Subcutaneous abdominal adipose tissue (tissue), 5 donors: ENCODE measurements around the gene HOXD3.

Source experiments
- H3K27ac ChIP-seq: one replicate; pipeline ENCODE4 v1.7.0; 2013; ENCODE audit warnings: low read depth, mild to moderate bottlenecking, inconsistent platforms, low read length, moderate library complexity
- H3K27me3 ChIP-seq, 5 donors: one replicate each; pipeline ENCODE4 v1.7.0; 2013; ENCODE audit warnings: low read length in 5 of 5, inconsistent platforms in 1 of 5; ENCODE audit not compliant: control insufficient read depth in 5 of 5, insufficient read depth in 4 of 5
- H3K36me3 ChIP-seq, 5 donors: one replicate each; pipeline ENCODE4 v1.7.0; 2013; ENCODE audit warnings: low read length in 5 of 5; ENCODE audit not compliant: control insufficient read depth in 5 of 5, insufficient read depth in 5 of 5
- H3K4me1 ChIP-seq, 5 donors: one replicate each; pipeline ENCODE4 v1.7.0; 2013; ENCODE audit warnings: low read length in 5 of 5, mild to moderate bottlenecking in 3 of 5, moderate library complexity in 1 of 5; ENCODE audit not compliant: control insufficient read depth in 5 of 5, insufficient read depth in 5 of 5
- H3K4me3 ChIP-seq, 5 donors: one replicate each; pipeline ENCODE4 v1.7.0; 2013; ENCODE audit warnings: low read length in 5 of 5, low read depth in 1 of 5
- H3K9ac ChIP-seq, 5 donors: one replicate each; pipeline ENCODE4 v1.7.0; 2013; ENCODE audit warnings: low read length in 5 of 5, mild to moderate bottlenecking in 4 of 5, moderate library complexity in 3 of 5
- H3K9me3 ChIP-seq, 5 donors: one replicate each; pipeline ENCODE4 v1.7.0; 2013; ENCODE audit warnings: low read length in 5 of 5; ENCODE audit not compliant: control insufficient read depth in 5 of 5
- donor health status: healthy.
- donor health status: healthy.
- donor health status: healthy.
- donor health status: healthy.
- donor health status: healthy.

The HOXD3 gene

GRCh38 chr2:176127774-176128072 lies 29.4 kb upstream of the HOXD3 start:
- Histone ChIP-seq H3K27me3 (peaks cover 4 to 43% (median 12%) of the 10 kb centered on the region in 5 donors), H3K27ac (no peak overlapping the region), H3K9ac (no peak overlapping the region), H3K9me3 (no peaks in the 10 kb centered on the region), H3K4me1 (peaks cover 0 to 45% (median 43%) of the 10 kb centered on the region in 5 donors), H3K4me3 (no peak overlapping the region), H3K36me3 (no peaks in the 10 kb centered on the region)

GRCh38 chr2:176128172-176128981 lies 28.7 kb upstream of the HOXD3 start:
- no peaks in the 10 kb centered on the region for H3K9me3 ChIP-seq
- peaks cover 0 to 45% (median 42%) of the 10 kb centered on the region in 5 donors for H3K4me1 ChIP-seq
- H3K27me3 ChIP-seq = peaks cover 4 to 44% (median 10%) of the 10 kb centered on the region in 5 donors
- H3K36me3 ChIP-seq = no peaks in the 10 kb centered on the region
- H3K27ac ChIP-seq = peak overlapping the region; percentile 62
- H3K4me3 ChIP-seq = peak overlapping the region; percentile 44 to 73 (median 63)
- peak overlapping the region in 3 of 5 donors; percentile 45 to 59 (median 53) for H3K9ac ChIP-seq

DNA sequence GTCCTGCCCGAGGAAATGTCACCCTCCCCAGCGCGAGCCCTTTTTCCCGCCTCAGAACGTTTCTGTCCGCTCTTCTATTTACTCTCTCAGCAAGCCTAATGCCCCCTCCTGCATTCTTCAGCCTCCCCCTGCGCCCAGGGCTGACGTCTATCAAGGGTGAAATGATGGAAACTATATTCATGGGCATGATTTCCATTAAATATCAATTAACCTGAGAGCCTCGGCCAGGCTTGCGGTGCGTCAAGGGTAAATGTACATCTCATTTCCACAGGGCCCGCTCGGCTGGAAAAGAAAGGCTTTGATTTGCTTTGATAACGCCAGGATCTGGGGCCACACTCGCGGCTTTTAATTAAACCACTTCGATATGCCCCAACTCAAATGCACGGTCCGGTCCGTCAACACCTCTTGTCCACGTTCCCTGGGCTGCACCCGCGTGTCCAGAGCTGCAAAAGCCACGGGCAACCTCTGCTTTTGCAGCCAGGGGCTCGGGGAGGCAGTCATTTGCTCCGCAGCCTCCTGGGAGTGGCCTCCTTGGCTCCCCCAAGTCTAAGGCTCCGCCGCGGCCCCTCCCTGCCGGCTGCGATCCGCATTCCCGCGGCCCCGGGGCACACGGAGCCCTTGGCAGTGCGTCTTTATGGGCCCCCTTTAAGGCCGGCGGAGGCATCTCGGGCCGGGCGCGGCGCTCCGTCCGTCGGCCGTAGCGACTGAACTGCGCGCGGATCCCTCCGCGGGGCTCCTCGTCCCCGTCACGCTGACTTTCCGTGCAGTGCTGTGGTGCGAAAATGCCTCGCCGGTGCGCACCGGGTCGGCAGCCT lies 27.9 kb upstream of the HOXD3 start, which contains the start of gene HOXD8:
HOXD8 (plus strand) TSS at position 724 of the 815 bp plus-strand sequence. CDS start 662 bp downstream, outside the sequence.
- Histone ChIP-seq H3K9ac (peak within 1 kb of the TSS in 4 of 5 donors; percentile 40 to 62 (median 56)), H3K27me3 (peaks cover 0 to 41% (median 8%) of the 10 kb centered on the region in 5 donors), H3K4me1 (peaks cover 0 to 46% (median 40%) of the 10 kb centered on the region in 5 donors), H3K9me3 (no peaks in the 10 kb centered on the region), H3K27ac (peak within 1 kb of the TSS; percentile 79), H3K36me3 (no peaks in the 10 kb centered on the region), H3K4me3 (peak within 1 kb of the TSS; percentile 63 to 83 (median 73))

DNA sequence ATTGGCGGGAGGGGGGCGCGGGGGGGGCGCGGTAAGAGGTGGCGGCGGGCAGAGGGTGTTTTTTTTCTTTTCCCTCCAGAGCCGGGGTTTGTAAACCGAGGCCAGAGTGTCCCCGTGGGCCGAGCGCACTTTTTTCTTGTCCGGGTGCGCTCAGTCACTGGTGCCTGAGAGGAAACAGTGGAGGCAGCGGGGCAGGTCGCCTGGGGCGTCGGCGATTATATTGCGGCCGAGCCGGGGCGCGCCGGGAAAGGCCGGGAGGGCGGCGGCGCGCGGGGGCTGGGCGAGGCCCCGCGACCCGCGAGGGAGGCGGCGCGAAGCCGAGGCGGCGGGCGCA lies 27.3 kb upstream of the HOXD3 start:
- peaks cover 0 to 39% (median 7%) of the 10 kb centered on the region in 5 donors for H3K27me3 ChIP-seq
- H3K9ac ChIP-seq = peak overlapping the region in 1 of 5 donors; percentile 62
- no peaks in the 10 kb centered on the region for H3K36me3 ChIP-seq
- no peaks in the 10 kb centered on the region for H3K9me3 ChIP-seq
- H3K4me3 ChIP-seq = peak overlapping the region in 4 of 5 donors; percentile 41 to 83 (median 71)
- H3K4me1 ChIP-seq = peaks cover 0 to 49% (median 40%) of the 10 kb centered on the region in 5 donors
- H3K27ac ChIP-seq = peak overlapping the region; percentile 62

DNA sequence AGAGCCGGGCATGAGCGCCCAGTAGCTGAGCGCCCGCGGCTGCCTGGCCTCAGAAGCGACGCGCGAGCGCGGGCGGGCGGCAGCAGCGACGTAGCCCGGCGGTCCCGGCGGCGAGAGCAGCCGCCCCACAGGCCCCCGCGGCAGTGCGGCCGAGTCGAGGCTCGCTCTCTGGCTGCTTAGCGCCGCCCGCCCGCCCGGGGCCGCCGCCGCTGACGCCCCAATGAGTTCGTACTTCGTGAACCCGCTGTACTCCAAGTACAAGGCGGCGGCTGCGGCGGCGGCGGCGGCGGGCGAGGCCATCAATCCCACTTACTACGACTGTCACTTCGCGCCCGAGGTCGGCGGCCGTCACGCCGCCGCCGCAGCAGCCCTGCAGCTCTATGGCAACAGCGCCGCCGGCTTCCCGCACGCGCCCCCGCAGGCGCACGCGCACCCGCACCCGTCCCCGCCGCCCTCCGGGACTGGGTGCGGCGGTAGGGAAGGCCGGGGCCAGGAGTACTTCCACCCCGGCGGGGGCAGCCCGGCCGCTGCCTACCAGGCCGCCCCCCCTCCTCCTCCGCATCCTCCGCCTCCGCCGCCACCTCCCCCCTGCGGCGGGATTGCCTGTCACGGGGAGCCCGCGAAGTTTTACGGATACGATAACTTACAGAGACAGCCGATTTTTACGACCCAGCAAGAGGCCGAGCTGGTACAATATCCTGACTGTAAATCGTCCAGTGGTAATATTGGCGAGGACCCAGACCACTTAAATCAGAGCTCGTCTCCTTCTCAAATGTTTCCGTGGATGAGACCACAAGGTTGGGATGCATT lies 26.8 kb upstream of the HOXD3 start:
- H3K9ac ChIP-seq = peak overlapping the region; percentile 40 to 79 (median 62)
- H3K27me3 ChIP-seq = peaks cover 0 to 36% (median 2%) of the 10 kb centered on the region in 5 donors
- peak overlapping the region; percentile 79 for H3K27ac ChIP-seq

GRCh38 chr2:176130957-176131847 lies 25.9 kb upstream of the HOXD3 start:
- H3K27ac ChIP-seq = peak overlapping the region; percentile 79
- peak overlapping the region; percentile 57 to 83 (median 73) for H3K4me3 ChIP-seq
- H3K36me3 ChIP-seq = no peaks in the 10 kb centered on the region
- no peaks in the 10 kb centered on the region for H3K9me3 ChIP-seq
- H3K27me3 ChIP-seq = peaks cover 0 to 41% (median 2%) of the 10 kb centered on the region in 5 donors
- peak overlapping the region; percentile 40 to 79 (median 66) for H3K9ac ChIP-seq
- peaks cover 1 to 59% (median 52%) of the 10 kb centered on the region in 5 donors for H3K4me1 ChIP-seq

More for the DNA sequence above, 26.8 kb upstream of the HOXD3 start:
- Histone ChIP-seq H3K9me3 (no peaks in the 10 kb centered on the region), H3K4me3 (peak overlapping the region; percentile 57 to 83 (median 73)), H3K36me3 (no peaks in the 10 kb centered on the region), H3K4me1 (peaks cover 1 to 54% (median 44%) of the 10 kb centered on the region in 5 donors)

DNA sequence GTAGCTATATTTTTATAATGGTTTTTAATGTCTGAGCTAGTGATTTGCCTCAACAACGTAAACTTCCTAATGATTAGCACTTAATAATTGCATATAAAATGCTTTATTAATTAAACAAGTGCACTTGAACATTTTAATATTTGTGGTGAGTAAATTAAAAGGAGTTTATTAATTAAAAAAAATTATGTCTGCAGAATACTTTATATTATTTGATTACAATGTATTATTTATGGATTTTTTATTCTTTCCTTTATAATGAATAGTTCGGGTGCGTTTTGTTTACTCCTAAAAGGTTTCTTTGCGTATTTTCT lies 25.3 kb upstream of the HOXD3 start:
- no peaks in the 10 kb centered on the region for H3K9me3 ChIP-seq
- H3K4me3 ChIP-seq = peak overlapping the region; percentile 59 to 83 (median 73)
- H3K9ac ChIP-seq = peak overlapping the region; percentile 11 to 79 (median 58)
- no peaks in the 10 kb centered on the region for H3K36me3 ChIP-seq
- peaks cover 0 to 41% (median 2%) of the 10 kb centered on the region in 5 donors for H3K27me3 ChIP-seq
- peaks cover 1 to 62% (median 56%) of the 10 kb centered on the region in 5 donors for H3K4me1 ChIP-seq
- peak overlapping the region; percentile 79 for H3K27ac ChIP-seq

DNA sequence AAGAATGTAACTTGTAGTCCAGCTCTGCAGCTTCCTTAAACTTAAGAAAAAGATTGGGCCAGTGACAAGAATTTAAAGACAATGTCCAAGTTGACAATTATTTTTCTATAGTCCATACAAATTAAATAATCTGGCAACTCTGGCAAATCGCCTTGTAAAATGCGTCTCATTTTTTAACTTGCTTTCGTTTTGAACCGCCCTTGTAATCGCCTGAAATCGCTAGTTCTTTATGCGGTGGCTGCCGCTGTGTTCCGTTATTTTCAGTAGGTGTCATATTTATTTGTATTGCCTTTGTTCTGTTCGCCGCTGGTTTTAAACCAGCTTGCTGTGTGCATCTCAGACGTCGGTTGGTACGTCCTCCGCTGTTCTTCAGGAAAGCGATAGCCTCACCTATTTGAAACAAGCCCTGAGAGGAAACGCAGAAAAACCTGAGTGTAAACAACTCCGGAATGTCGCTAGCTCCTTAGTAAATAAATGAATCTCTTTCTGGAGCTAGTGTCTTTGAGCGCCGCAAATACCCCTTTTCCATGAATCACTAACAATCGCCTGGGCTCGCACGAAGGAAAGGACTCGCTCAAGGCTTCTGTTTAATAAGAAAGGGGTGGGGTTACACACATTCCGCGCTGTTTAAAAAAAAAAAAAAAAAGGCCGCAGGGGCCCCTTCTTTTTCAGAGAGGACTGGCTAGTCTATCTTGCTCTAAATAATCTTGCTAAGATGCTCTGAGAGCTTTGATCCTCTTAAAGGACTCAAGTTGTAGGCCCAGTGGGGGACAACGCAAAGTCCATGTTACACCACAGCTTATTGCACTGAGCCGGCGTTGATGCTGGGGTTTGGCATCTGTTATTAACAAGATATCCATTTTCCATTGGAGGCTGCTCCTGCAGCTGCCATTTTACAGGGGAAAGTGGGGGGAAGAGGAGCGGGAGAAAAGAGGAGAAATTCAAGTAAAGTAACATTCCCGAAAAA lies 24.6 kb upstream of the HOXD3 start:
- no peaks in the 10 kb centered on the region for H3K36me3 ChIP-seq
- H3K27ac ChIP-seq = peak overlapping the region; percentile 70
- H3K9me3 ChIP-seq = no peaks in the 10 kb centered on the region
- peak overlapping the region; percentile 6 to 65 (median 58) for H3K9ac ChIP-seq
- H3K27me3 ChIP-seq = peaks cover 0 to 41% (median 5%) of the 10 kb centered on the region in 5 donors
- peaks cover 1 to 65% (median 56%) of the 10 kb centered on the region in 5 donors for H3K4me1 ChIP-seq
- H3K4me3 ChIP-seq = peak overlapping the region; percentile 59 to 83 (median 73)
